MCF 10A (cell line): Measurements from ENCODE around the gene LANCL3. TPM values are rescaled to one million over a fixed set of nuclear protein-coding genes. Genes with fewer than 3 reads are reported as not detected.
A peak's percentile ranks its signal among the peaks of the same experiment; 100 is the strongest.

Source experiments
- BruUV-seq: library from RNA; stranded (reverse); fragments of 400-500 nt; replicated peaks from 2 replicates; lab custom pipeline; 2021; lab: Mats Ljungman, UMichigan
- CTCF ChIA-PET: fragments of 300-600 bp; sonication (Branson Sonifier 250); formaldehyde crosslinking; extraction: SDS; loops from one replicate; lab custom pipeline; 2021; ENCODE audit warnings: antibody characterized with exemption, inconsistent platforms; lab: Yijun Ruan, JAX
- POLR2A ChIA-PET: fragments of 300-600, 350-650 bp; sonication (Branson Sonifier 250); formaldehyde crosslinking; extraction: SDS; loops from one replicate; lab custom pipeline; 2020; ENCODE audit warnings: antibody characterized with exemption, inconsistent platforms; lab: Yijun Ruan, JAX
- DNase-seq: peaks from one replicate; pipeline ENCODE4 v3.0.0-alpha.2; 2018; ENCODE audit not compliant: unreplicated experiment
- H3K27ac Mint-ChIP-seq: one replicate; pipeline ENCODE4 v1.8.0; 2022; ENCODE audit warnings: mild to moderate bottlenecking, low read depth, mixed read lengths; ENCODE audit not compliant: unreplicated experiment
- H3K27me3 Mint-ChIP-seq: one replicate; pipeline ENCODE4 v1.8.0; 2022; ENCODE audit warnings: mixed read lengths; ENCODE audit not compliant: insufficient read depth, unreplicated experiment
- H3K36me3 Mint-ChIP-seq: one replicate; pipeline ENCODE4 v1.8.0; 2022; ENCODE audit warnings: mild to moderate bottlenecking, moderate library complexity, mixed read lengths; ENCODE audit not compliant: insufficient read depth, unreplicated experiment
- H3K4me1 Mint-ChIP-seq: one replicate; pipeline ENCODE4 v1.8.0; 2022; ENCODE audit warnings: mixed read lengths; ENCODE audit not compliant: insufficient read depth, unreplicated experiment
- H3K4me3 Mint-ChIP-seq: one replicate; pipeline ENCODE4 v1.8.0; 2022; ENCODE audit warnings: mild to moderate bottlenecking, moderate library complexity, mixed read lengths; ENCODE audit not compliant: unreplicated experiment
- H3K9me3 Mint-ChIP-seq: one replicate; pipeline ENCODE4 v1.8.0; 2022; ENCODE audit warnings: mixed read lengths; ENCODE audit not compliant: unreplicated experiment
- CTCF ChIP-seq: fragments of 200-600 bp; IDR thresholded peaks from one replicate; pipeline ENCODE4 v1.8.0; 2022; ENCODE audit warnings: antibody characterized with exemption, mild to moderate bottlenecking; ENCODE audit not compliant: unreplicated experiment
- intact Hi-C: fragments of 100-400 bp; cut with micrococcal nuclease; formaldehyde crosslinking; loops from 2 replicates; pipeline ENCODE4 v1.14.1; 2022
- total RNA-seq: library from RNA; stranded (reverse); gene quantifications from 2 replicates; pipeline ENCODE4 v1.2.3, GENCODE V29; 2022

The LANCL3 gene
- total RNA-seq, 1 experiment from 2014 or later = 0.54 TPM

GRCh38 chrX:37685381-37686359 is 114.2 kb downstream of the LANCL3 start, which contains the start of gene XK:
Gene XK, plus strand, starts transcription at chrX:37685791. Its CDS starts 171 bp downstream, at chrX:37685962.
- intact Hi-C loops = no loop called here
- peak; percentile 37 for DNase-seq
- Mint-ChIP-seq H3K9me3 (no peaks in the 10 kb centered on the region), H3K36me3 (no peaks in the 10 kb centered on the region), H3K4me3 (peak within 1 kb of the TSS; percentile 65), H3K27ac (no peak within 1 kb of the TSS), H3K27me3 (peaks cover 16% of the 10 kb centered on the region), H3K4me1 (no peaks in the 10 kb centered on the region)
- no peak for TF ChIP-seq CTCF
- no TSS peak for BruUV-seq
- CTCF ChIA-PET = interaction anchor here (0.7 kb wide), 1 partner anchor 62 kb away, joined by 4 read pairs; no protein-coding TSS in a partner anchor
- POLR2A ChIA-PET = interaction anchor here (1.0 to 1.1 kb wide), 2 partner anchors 26 to 113 kb away, joined by 3 to 4 read pairs; no protein-coding TSS in a partner anchor

GRCh38 chrX:37686369-37686995 is 115.0 kb downstream of the LANCL3 start:
- DNase-seq = no peak
- Mint-ChIP-seq H3K27ac (no peak overlapping the region), H3K4me3 (peak overlapping the region; percentile 65), H3K36me3 (no peaks in the 10 kb centered on the region), H3K9me3 (no peaks in the 10 kb centered on the region), H3K27me3 (peaks cover 12% of the 10 kb centered on the region), H3K4me1 (no peaks in the 10 kb centered on the region)
- ChIA-PET CTCF (interaction anchor here (0.6 to 1.4 kb wide), 4 partner anchors 16 to 139 kb away, joined by 3 to 4 read pairs (median 4); no protein-coding TSS in a partner anchor), POLR2A (interaction anchor here (0.7 to 1.0 kb wide), 2 partner anchors 26 to 244 kb away, joined by 3 to 5 read pairs; no protein-coding TSS in a partner anchor)
- intact Hi-C loops = no loop called here
- BruUV-seq = no TSS peak
- no peak for TF ChIP-seq CTCF

DNA sequence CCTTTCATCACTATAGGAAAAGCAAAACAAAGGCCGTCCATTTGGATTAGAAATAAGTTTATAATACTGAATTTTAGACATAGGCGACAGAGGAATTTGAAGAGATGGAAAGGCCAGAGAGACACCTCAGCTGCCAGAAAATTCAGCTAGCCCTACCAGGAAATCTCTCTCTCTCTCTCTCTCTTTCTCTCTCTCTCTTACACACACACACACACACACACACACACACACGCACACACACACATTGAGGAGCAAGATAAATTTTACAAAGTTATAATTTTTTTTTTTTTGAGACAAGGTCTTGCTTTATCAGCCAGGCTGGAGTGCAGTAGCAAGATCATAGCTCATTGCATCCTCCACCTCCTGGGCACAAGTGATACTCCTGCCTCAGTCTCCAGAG is 115.5 kb downstream of the LANCL3 start:
- Mint-ChIP-seq H3K27ac (no peak overlapping the region), H3K4me1 (no peaks in the 10 kb centered on the region), H3K4me3 (no peak overlapping the region), H3K27me3 (peaks cover 12% of the 10 kb centered on the region), H3K9me3 (no peaks in the 10 kb centered on the region), H3K36me3 (no peaks in the 10 kb centered on the region)
- no peak for TF ChIP-seq CTCF
- ChIA-PET POLR2A (interaction anchor here (0.7 kb wide), 1 partner anchor 243 kb away, joined by 5 read pairs; no protein-coding TSS in a partner anchor), CTCF (interaction anchor here (0.6 to 1.4 kb wide), 5 partner anchors 16 to 138 kb away, joined by 3 to 4 read pairs (median 3); no protein-coding TSS in a partner anchor)
- no TSS peak for BruUV-seq
- no peak for DNase-seq
- intact Hi-C loops = no loop called here
